ENCODE results near the gene JPT1. TPM values are rescaled to one million over a fixed set of nuclear protein-coding genes. Genes with fewer than 3 reads are reported as not detected.
"Not testable (repeated sequence)": the region's sequence is repeated elsewhere in the genome, so short reads cannot be mapped to it uniquely, and the experiment has no call there.

Gene JPT1
- total RNA-seq, 1 donor: 189 TPM

DNA sequence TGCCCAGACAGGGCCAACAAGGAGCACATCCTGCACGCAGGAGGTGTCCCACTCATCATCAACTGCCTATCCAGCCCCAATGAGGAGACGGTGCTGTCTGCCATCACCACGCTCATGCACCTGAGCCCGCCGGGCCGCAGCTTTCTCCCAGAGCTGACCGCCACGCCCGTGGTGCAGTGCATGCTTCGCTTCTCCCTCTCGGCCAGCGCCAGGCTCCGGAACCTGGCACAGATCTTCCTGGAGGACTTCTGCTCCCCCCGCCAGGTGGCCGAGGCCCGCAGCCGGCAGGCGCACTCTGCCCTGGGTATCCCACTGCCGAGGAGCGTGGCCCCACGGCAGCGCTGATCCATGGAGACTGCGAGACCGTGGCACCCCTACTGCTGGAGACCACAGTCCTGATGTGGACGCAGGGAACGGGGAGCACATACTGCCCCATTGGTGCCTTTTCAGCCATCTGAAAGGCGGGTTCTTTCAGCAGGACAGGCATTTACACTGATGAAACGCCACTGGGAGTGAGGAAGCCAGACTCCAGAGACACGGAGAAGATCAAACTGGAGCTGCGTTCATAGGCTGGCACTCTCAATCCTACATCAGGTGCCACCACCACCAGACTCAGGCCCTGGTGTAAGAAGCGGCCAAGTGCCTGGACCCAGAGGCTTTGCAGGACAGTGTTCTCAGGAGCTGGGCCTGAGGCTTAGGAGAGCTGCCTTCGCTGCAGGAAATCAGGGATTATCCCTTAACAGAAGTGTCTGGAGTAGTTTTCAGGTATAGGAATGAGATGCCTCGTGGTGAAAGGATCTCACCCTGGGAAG lies 25.4 kb downstream of the JPT1 start:
- TF ChIP-seq, protein P1, sequence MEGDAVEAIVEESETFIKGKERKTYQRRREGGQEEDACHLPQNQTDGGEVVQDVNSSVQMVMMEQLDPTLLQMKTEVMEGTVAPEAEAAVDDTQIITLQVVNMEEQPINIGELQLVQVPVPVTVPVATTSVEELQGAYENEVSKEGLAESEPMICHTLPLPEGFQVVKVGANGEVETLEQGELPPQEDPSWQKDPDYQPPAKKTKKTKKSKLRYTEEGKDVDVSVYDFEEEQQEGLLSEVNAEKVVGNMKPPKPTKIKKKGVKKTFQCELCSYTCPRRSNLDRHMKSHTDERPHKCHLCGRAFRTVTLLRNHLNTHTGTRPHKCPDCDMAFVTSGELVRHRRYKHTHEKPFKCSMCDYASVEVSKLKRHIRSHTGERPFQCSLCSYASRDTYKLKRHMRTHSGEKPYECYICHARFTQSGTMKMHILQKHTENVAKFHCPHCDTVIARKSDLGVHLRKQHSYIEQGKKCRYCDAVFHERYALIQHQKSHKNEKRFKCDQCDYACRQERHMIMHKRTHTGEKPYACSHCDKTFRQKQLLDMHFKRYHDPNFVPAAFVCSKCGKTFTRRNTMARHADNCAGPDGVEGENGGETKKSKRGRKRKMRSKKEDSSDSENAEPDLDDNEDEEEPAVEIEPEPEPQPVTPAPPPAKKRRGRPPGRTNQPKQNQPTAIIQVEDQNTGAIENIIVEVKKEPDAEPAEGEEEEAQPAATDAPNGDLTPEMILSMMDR (IDR thresholded peaks at IDR 0.05; ENCODE audit: insufficient read depth, low read depth, low read length): no peak
- H3K4me3 ChIP-seq (ENCODE audit: low read depth, low read length): no peak overlapping the region
- no peak for DNase-seq (ENCODE audit: low read depth)

DNA sequence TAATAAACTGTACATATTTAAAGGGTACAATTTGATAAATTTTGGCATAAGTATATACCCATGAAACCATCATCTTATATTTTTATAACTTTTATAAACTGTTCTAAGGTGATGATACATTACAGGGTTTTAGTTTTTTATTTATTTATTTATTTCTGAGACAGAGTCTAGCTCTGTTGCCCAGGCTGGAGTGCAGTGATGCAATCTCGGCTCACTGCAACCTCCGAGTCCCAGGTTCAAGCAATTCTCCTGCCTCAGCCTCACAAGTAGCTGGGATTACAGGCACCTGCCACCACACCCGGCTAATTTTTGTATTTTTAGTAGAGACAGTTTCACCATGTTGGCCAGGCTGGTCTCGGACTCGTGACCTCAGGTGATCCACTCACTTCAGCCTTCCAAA lies 26.4 kb downstream of the JPT1 start:
- not testable (repeated sequence) for DNase-seq (ENCODE audit: low read depth); H3K4me3 ChIP-seq (ENCODE audit: low read depth, low read length)

DNA sequence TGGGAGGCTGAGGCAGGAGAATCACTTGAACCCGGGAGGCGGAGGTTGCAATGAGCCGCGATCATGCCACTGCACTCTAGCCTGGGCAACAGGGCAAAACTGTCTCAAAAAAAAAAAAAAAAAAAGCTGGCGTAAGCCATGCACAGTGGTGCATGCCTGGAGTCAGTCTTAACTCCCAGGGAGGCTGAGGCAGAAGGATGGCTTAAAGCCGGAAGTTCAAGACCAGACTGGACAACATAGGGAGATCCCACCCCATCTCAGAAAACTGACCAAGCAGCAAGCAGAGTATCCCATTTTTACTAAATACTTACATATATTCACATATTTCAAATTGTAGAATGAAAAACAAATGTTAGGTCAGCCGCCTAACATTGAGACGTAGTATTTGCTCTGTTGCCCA lies 27.4 kb downstream of the JPT1 start:
- TF ChIP-seq, protein P1 (IDR thresholded peaks at IDR 0.05; ENCODE audit: insufficient read depth, low read depth, low read length): no peak
- no peak for DNase-seq (ENCODE audit: low read depth)
- no peak overlapping the region for H3K4me3 ChIP-seq (ENCODE audit: low read depth, low read length)

DNA sequence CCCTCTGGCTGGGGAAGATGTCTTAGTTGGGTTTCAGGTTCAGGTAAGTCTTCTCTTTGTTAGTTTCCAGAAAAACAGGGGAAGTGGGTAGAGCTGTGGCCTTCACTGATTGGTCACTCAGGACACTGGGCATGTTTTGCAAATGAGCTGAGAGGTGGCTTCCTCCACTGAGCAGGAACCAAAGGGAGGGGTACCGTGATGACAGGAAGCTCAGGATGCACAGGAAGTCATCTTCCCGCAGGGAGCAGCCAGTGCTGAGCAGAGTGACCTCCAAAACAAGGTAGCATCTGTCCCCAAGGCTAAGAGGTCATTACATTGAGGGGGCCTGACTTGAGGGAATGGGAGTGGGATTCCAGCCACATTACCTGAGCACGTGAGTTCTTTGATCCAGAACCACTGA lies 28.3 kb downstream of the JPT1 start:
- no peak for DNase-seq (ENCODE audit: low read depth)
- H3K4me3 ChIP-seq (ENCODE audit: low read depth, low read length): no peak overlapping the region
- TF ChIP-seq, protein P1 (IDR thresholded peaks at IDR 0.05; ENCODE audit: insufficient read depth, low read depth, low read length): no peak

DNA sequence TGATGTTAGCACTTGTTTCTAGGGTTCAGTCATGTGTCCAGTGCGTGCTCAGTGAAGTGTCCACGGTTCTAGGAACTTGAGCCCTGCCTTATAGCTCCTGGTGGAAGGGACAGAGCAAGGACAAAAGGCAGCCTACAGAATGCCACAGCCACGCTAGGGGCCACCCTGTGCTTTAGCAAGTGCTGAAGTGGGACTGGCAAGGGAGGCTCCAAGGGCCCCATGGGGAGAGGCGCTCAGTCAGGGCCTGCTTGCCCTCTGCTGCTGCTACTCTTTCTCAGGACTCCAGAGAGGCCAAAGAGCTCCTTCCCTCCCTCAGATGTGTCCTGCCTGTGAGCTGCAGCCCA lies 29.5 kb downstream of the JPT1 start:
- TF ChIP-seq, protein P1 (IDR thresholded peaks at IDR 0.05; ENCODE audit: insufficient read depth, low read depth, low read length): no peak
- DNase-seq (ENCODE audit: low read depth): no peak
- H3K4me3 ChIP-seq (ENCODE audit: low read depth, low read length): no peak overlapping the region

DNA sequence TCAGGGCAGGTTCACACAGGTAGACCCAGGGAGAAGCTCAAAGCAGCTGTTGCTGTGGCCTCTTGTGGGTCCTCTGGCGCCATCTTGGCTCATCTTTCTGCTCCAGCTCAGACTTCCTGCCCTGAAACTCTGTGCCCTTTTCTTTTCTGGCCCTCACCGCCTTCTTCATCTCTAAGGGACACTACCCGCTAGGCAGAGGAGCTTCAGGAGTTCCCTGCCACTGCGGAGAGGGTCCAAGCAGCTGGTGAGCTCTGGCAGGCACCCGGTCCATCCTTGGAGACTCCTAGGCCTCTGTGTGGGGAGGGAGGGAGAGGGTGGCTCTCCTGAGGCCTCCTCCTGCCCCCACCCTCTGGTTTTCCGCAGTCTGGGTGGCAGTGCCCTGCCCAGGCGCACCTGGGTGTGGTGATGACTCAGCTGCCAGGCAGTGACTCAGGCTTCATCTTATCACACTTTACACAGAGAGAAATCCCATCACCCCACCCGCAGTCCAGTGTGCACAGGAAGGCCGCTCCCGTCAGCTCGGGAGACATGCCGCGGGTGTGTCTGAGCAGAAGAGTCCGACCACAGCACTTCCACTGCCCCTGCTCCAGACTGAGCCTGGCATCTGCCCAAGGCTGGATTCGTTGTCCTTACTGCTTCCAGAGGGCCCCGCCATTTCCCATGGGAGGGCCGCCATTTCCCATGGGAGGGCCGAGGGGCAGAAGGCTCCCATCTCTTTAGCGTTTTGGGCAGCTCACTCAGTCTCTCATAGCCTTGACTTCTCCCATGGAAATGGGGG lies 30.1 kb downstream of the JPT1 start:
- no peak overlapping the region for H3K4me3 ChIP-seq (ENCODE audit: low read depth, low read length)
- DNase-seq (ENCODE audit: low read depth): peak; percentile 93
- TF ChIP-seq, protein P1 (IDR thresholded peaks at IDR 0.05; ENCODE audit: insufficient read depth, low read depth, low read length): no peak

DNA sequence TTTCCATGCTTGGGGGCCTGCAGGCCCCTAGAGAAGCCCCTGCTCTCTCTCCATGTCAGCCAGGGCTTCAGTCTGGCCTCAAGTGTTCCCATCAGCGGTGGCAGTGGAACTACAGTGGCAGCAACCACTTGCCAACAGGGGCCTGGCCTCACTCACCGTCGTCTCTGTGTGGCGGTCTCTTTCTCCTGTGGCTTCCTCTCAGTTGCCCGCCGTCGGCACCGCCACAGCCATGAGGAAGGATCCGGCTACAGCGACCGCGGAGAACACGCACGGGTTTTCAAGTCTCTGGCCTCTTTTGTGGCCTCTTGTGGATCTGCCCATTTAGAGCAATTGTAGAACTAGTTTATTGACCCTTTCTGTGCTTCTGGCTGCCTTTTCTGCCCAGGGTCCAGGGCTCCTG lies 36.0 kb downstream of the JPT1 start:
- DNase-seq (ENCODE audit: low read depth): no peak
- H3K4me3 ChIP-seq (ENCODE audit: low read depth, low read length): no peak overlapping the region
- TF ChIP-seq, protein P1 (IDR thresholded peaks at IDR 0.05; ENCODE audit: insufficient read depth, low read depth, low read length): no peak
